Hypothalamus (tissue), 51 donors: ENCODE data around the gene PPP1R10.
"Not testable (repeated sequence)": the region's sequence is repeated elsewhere in the genome, so short reads cannot be mapped to it uniquely, and the experiment has no call there.

Experiments used
- DNase-seq, 51 donors: peaks; one replicate each; lab custom pipeline; 2025; lab: John Stamatoyannopoulos, UW

The PPP1R10 gene

GRCh38 chr6:30616811-30617564 is at the start of gene PPP1R10:
TSS of gene PPP1R10 (minus strand) at chr6:30617243. CDS start at chr6:30609944, 7,299 bp downstream.
- peak; percentile 64 to 100 (median 98) for DNase-seq

DNA sequence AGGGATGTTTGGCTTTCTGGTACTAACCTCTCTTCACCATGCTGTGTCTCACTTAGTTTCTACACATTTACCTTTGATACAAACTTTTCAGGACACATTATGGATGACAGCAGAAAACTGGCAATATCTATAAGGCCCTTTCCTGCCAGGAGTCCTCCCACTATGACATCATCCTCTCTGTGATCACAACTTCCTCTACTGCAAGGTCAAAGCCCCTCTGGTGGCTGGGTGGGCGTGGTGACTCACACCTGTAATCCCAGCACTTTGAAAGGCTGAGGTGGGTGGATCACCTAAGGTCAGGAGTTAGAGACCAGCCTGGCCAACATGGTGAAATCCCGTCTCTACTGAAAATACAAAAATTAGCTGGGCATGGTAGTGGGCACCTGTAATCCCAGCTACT is 49.3 kb upstream of the PPP1R10 start:
- not testable (repeated sequence) for DNase-seq

GRCh38 chr6:30664994-30665767 is 48.1 kb upstream of the PPP1R10 start:
- DNase-seq: no peak

- DNase-seq: not testable (repeated sequence)
Measured at GRCh38 chr6:30657922-30658321, 40.9 kb upstream of the PPP1R10 start.

DNA sequence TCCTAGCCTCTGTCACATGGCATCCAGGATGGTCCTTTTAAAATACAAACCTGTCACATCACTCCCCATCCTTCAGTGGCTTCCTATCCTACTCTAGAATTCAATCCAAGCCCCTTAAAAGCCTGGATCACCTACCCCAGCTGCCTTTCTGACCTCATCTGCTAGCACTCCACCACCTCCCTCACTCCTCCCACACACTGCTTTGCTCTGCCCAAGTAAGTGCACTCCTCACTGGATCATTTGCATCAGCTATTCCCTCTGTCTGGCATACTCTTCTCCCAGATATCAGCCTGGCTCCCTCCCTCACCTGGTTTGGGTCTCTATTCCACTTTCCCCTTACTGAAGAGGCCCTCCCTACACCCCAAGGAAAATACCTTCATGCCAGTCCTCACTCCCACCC is 40.4 kb upstream of the PPP1R10 start:
- no peak for DNase-seq

GRCh38 chr6:30656513-30656912 is 39.5 kb upstream of the PPP1R10 start:
- peak in 2 of 51 donors; percentile 4 to 11 for DNase-seq

GRCh38 chr6:30655743-30656094 is 38.7 kb upstream of the PPP1R10 start:
- DNase-seq: no peak

- DNase-seq: no peak
Measured at GRCh38 chr6:30654798-30655742, 38.0 kb upstream of the PPP1R10 start.

GRCh38 chr6:30651143-30651542 is 34.1 kb upstream of the PPP1R10 start:
- no peak for DNase-seq

GRCh38 chr6:30647242-30648116 is 30.4 kb upstream of the PPP1R10 start:
- peak in 50 of 51 donors; percentile 29 to 95 (median 72) for DNase-seq

GRCh38 chr6:30646450-30647241 is 29.6 kb upstream of the PPP1R10 start, which contains the start of gene C6orf136:
TSS of gene C6orf136 (plus strand) at chr6:30647133. CDS start at chr6:30647232, 99 bp downstream.
- peak; percentile 68 to 96 (median 88) for DNase-seq

DNA sequence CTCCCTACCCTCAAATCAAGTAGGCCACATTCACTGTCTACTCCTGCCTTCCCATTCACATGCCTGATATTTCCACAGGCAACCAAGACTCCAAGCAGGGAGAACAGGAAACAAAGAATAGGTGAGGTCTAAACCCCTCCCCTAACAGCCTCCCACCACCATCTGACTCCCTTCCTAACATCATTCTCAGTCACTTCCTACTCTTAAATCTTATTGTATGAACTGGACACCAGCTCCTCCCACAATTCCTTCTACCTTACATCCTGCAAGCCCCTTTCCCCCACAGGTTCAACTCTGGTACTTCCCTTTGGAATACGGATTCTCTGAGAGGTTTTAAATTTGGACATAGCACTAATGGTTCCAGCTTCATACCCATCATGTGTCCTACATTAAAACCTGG is 28.9 kb upstream of the PPP1R10 start:
- DNase-seq: no peak

- DNase-seq: no peak
Measured at GRCh38 chr6:30644769-30645168, 27.7 kb upstream of the PPP1R10 start.

GRCh38 chr6:30643656-30644055 is 26.6 kb upstream of the PPP1R10 start:
- DNase-seq: no peak

DNA sequence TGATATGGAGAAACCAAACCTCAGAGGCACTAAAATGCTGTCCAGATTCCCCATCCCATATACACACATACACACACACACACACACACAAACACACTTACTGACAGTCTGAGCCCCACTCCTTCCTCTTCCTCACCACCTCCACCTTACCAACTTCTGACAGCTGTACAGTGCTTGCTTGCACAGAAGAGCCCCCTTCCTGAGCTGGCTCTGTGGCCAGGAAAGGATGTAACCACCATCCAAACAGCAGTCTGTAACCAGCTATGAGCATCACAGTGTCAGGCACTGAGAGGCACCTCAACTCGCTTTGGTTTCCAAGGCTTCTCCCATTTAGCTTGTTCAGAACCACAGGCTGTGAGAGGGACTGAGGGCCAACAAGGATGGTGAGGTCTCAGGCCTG is 24.0 kb upstream of the PPP1R10 start:
- DNase-seq: no peak

GRCh38 chr6:30640481-30640880 is 23.4 kb upstream of the PPP1R10 start:
- no peak for DNase-seq

- DNase-seq: no peak
Measured at GRCh38 chr6:30635834-30636233, 18.8 kb upstream of the PPP1R10 start.

- DNase-seq: peak; percentile 24 to 97 (median 85)
Measured at GRCh38 chr6:30626484-30627366, 9.7 kb upstream of the PPP1R10 start, which contains the start of gene ATAT1. TSS of gene ATAT1 (plus strand) at chr6:30626874.
